GM19395 (cell line): ENCODE results near the gene ZNF350.
"Not testable (repeated sequence)": the region's sequence is repeated elsewhere in the genome, so short reads cannot be mapped to it uniquely, and the experiment has no call there.

Experiments
- ATAC-seq: cut with Tn5 transposase; IDR thresholded peaks from one replicate; pipeline ENCODE4 v1.9.1; 2021; ENCODE audit warnings: mild to moderate bottlenecking, moderate library complexity; ENCODE audit not compliant: unreplicated experiment

The ZNF350 gene

DNA sequence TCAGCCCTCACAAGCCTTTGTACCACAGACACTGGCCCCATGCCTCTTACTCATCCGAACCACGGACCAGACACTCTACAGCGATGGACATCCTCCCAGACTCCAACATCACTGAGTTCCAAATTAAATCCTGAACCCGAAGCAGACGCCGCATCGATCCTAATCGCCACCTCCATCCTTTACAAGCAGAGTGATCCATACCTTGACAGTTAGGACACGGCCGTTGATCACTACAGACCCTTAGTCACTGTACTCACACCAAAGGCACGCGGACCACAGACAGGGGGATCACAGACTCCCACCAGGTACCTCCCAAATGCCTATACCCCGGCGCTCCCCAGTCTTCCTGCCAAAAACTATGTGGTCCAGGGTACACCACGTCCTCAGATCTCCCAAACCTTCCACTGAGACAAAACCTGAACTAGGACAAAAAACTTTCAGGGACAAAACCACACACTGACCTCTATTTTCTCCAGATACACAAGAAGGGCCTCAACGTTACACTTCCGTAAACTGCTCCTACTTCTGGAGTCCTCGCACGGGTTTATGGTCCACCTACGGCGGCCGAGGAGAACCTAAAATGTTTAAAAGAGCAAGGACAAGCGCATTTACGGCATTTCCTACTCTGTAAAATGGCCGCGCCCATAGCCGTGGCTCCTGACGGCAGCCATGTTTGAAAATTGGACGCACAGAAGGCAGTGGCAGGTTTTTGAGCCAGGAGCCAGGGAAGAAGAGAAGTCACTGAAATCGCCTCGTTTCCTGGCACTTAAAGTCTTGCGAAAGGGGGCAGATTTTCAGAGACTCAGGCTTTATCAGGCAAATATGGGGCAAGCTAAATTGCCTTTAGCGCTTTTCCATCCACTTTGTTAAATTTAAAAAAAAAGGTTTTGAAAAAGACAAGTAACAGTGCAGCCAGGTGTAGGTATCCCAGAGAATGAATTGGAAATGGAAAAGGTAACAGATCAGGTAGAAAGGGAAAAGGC lies at the start of gene ZNF350:
TSS of gene ZNF350 (minus strand) at position 532 of the 983 bp plus-strand sequence. CDS start 12,480 bp downstream, outside the sequence.
- peak; percentile 90 for ATAC-seq

DNA sequence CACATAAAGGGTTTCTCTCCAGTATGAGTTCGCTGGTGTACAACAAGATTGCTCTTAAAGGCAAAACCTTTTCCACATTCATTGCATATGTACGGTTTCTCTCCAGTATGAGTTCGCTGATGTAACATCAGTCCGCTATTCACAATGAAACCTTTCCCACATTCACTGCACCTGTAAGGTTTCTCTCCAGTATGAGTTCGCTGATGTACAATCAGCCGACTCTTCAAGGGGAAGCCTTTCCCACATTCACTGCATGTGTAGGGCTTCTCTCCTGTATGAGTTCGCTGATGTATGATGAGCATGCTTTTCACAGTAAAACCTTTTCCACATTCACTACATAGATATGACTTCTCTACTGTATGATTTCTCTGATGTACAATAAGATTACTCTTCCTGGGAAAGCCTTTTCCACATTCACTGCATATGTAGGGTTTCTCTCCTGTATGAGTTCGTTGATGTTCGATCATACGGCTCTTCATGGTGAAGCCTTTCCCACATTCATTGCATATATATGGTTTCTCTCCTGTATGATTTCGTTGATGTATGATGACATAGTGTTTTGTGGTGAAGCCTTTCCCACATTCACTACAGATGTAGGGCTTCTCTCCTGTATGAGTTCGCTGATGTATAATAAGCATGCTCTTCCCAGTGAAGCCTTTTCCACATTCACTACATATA lies 47.5 kb upstream of the ZNF350 start:
- no peak for ATAC-seq

DNA sequence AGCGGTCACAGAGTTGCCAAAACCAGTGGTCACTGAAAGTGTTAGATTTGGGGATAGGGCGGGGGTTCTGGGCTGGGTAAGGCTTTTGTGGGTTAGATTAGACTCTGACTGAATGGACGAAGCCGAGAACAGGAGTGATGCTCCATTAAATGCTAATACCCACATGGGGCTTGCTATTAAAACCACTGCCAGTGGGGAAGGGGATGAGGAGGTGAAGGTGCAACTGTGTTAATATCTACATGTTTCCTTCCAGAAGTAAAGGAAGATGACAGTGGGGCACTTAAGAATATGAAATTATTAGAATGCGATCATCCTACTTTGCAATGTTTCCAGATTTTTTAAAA lies 42.1 kb upstream of the ZNF350 start:
- peak; percentile 26 for ATAC-seq

DNA sequence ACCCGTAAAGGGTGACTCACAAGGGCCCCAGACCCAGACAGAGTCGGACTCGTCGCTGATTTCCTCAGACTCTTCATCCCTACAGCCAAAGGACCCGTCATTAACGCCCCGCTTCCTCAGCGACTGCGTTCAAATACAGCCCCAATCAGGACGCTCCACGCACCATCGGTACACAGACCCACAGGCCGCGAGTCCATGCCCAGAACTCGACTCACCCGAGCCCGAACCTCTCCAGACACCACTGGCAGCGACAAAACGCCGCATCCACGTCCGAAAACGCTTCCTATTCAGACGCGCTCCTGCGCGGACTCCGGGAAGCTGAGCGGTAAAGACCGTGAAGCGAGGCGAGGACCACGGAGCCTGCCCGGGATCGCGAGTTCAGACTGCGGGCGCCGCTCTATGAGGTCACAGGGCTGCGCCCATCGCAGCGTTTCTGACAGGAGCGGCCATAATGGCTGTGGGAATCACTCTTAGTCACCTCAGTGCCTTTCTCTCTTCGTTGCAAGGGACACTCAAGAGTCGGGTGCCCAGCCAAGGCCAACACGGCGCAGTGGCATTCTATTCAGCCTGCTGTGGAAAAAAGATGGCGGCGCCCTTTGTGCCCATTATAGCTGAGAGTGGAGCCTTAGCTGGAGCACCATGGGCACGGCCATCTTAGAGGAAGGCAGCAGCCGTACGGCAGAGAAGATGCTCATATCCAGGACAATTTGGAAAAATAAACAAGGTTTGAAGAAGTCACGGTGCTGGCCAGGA lies 41.6 kb upstream of the ZNF350 start, which contains the start of gene ZNF614:
TSS of gene ZNF614 (minus strand) at position 353 of the 753 bp plus-strand sequence. CDS start 2,634 bp downstream, outside the sequence.
- peak; percentile 89 for ATAC-seq

DNA sequence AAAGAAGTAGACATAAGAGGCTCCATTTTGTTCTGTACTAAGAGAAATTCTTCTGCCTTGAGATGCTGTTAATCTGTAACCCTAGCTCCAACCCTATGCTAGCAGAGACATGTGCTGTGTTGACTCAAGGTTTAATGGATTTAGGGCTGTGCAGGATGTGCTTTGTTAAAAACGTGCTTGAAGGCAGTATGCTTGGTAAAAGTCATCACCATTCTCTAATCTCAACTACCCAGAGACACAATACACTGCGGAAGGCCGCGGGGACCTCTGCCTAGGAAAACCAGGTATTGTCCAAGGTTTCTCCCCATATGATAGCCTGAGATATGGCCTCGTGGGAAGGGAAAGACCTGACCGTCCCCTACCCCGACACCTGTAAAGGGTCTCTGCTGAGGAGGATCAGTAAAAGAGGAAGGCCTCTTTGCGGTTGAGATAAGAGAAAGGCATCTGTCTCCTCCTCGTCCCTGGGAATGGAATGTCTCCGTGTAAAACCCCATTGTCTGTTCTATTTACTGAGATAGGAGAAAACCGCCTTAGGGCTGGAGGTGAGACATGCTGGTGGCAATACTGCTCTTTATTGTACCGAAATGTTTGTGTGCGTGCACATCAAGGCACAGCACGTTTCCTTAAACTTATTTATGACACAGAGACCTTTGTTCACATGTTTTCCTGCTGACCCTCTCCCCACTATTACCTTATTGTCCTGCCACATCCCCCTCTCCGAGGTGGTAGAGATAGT lies 39.8 kb upstream of the ZNF350 start:
- not testable (repeated sequence) for ATAC-seq

DNA sequence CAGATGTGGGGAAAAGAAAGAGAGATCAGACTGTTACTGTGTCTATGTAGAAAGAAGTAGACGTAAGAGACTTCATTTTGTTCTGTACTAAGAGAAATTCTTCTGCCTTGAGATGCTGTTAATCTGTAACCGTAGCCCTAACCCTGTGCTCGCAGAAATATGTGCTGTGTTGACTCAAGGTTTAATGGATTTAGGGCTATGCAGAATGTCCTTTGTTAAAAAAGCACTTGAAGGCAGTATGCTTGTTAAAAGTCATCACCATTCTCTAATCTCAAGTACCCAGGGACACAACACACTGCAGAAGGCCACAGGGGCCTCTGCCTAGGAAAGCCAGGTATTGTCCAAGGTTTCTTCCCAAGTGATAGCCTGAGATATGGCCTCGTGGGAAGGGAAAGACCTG lies 37.8 kb upstream of the ZNF350 start:
- not testable (repeated sequence) for ATAC-seq

DNA sequence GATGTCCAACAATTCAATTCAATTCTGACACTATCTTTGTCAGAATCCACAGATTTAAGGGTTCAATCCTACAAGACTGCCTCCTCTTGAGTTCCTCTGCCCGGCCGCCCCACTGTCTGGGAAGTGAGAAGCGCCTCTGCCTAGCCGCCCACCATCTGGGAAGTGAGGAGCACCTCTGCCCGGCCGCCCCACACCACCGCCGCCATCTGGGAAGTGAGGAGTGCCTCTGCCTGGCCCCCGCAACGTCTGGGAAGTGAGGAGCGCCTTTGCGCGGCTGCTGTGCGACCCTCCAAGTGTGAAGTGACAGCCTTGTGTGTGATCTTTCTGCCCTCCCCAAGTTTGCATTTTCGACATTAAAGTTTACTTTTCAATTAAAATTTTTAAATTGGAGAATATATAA lies 35.6 kb upstream of the ZNF350 start:
- no peak for ATAC-seq

DNA sequence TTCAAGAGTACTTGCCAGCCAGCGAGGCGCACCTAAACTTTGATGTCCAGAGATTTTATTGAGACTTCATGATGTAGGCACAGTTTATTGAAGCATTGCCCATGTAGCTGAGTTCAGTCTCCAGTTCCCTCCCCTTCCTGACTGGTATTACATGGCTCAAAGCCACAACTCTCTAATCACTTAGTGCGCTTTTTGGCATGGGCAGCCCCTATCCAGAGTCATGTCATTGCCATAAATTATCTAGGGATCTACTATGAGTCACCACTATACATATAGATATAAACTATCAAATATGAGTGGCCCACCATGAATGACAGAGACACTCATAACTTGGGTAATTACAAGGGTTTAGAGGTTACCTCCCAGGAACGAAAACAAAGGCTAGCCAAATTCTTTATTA lies 33.9 kb upstream of the ZNF350 start:
- ATAC-seq: no peak

DNA sequence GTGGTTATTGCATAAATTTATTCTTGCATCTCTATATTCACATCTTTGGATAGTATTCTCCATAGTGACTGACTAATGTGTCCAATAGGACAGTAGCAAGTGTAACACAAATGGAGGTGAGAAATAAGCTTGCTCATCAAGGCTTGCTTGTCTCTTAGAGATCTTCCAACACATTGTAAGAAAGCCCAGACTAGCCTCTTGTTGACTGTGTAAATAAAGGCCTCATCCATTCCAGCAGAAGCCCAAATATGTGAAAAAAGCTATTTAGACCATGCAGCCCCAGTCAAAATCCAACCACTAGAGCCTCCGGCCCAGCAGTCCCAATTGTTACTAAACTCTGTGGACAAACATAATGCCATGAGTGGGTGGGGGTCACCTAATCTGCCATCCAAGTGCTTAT lies 24.0 kb upstream of the ZNF350 start:
- ATAC-seq: no peak

DNA sequence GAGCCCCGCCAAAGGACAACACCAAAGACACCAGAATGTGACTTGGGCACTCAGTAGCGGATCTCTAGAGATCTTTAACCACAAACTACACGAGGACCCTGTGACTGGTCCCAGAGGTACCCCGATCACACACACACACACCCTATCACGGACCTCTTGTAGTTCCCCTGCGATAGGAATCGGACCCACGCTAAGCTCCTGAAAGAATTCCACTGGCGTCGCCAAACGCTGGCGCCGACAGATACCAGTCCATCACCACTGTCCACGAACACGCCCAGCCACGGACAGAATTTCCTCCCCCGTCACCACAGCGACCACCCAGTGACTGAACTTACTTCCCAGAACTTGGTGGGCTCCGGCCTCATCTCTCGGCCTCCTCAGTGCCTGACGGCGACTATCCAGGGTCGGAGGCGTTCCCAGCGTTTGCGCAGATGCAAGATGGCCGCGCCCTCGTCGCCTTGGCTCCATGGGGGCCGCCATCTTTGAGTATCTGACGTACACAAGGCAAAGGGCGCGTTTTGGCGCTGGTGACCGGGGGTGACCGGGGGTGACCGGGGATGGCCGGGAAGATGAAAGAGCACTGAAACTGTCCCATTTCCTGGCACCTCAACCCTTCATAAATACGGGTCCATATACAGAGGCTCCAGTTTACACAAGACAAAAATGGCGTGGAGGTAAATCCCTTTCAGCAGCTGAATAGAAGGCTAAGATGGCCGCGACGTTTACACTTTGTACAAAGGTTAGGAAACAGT lies 21.3 kb upstream of the ZNF350 start, which contains the start of gene ZNF615:
TSS of gene ZNF615 (minus strand) at position 406 of the 752 bp plus-strand sequence. CDS start 4,500 bp downstream, outside the sequence.
- ATAC-seq: peak; percentile 91

DNA sequence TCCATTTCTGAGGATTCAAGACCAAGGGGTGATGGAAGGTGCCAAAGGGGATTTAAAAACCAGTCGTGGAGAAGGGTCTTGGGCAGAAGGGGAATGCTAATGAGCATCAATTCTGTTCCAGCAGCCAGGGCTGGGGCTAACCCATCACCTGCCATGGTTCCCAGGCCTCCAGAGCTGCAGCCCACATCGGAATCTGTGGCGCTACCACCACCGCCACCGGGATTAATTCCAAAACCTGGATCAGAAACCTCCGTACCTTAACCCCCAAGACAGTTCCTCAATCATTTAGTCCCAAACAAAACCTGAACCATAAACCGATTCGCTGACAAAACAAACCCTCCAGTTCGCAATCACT lies 20.8 kb upstream of the ZNF350 start:
- ATAC-seq: peak; percentile 16

DNA sequence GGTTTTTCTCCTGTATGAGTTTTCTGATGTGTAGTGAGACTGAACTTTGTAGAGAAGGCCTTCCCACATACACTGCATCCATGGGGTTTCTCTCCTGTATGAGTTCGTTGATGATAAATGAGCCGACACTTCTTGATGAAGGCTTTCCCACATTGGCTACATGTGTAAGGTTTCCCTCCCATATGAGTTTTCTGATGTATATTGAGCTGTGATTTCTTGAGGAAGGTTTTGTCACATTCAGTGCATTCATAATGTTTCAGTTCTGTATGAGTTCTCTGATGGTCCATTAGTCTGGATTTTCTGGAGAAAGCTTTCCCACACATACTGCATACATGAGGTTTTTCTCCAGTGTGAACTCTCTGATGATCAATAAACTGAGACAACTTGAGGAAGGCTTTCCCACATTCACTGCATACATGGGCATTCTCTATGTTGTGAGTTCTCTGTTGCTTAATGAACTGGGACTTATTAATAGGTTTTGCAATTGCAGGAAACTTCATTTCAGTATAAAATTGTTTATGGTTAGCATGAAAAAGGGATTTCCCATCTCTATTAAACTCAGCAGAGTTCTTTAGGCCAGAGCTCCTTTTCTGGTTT lies 7.5 kb upstream of the ZNF350 start:
- ATAC-seq: no peak

DNA sequence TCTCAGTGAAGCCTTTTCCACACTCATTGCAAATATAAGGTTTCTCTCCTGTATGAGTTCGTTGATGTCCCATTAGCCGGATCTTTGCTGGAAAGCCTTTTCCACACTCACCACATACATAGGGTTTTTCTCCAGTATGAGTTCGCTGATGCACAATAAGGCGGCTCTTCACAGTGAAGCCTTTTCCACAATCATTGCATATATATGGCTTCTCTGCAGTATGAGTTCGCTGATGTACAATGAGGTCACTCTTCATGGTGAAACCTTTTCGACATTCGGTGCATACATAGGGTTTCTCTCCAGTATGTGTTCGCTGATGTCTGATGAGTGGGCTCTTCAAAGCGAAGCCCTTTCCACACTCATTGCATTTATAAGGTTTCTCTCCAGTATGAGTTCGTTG lies 6.8 kb upstream of the ZNF350 start:
- ATAC-seq: no peak

DNA sequence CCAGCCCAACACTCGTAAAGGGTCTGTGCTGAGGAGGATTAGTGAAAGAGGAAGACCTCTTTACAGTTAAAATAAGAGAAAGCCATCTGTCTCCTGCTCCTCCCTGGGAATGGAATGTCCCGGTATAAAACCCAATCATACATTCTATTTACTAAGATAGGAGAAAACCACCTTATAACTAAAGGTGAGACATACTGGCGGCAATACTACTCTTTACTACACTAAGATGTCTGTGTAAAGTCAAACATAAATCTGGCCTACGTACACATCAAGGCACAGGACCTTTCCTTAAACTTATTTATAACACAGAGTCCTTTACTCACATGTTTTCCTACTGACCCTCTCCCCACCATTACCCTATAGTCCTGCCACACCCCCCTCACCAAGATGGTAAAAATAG lies 3.3 kb downstream of the ZNF350 start:
- ATAC-seq: no peak

DNA sequence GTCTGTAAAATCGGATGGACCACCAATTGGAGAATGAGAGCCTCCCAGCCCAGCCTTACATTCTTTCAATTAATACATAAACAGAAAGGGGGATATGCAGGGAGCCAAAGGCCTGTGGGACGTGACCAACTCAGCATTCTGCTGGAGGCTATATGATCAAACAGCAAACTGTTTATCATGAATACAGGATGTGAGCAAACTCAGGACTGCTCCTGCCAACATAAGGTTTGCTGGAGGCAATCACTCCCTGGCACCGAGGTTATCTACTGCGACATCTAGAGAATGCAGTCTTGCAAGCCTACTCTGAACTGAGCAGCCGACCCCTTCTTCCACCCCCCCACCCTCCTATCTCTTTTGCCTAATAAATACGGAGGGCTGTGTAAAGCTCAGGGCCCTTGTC lies 5.7 kb downstream of the ZNF350 start:
- ATAC-seq: not testable (repeated sequence)

DNA sequence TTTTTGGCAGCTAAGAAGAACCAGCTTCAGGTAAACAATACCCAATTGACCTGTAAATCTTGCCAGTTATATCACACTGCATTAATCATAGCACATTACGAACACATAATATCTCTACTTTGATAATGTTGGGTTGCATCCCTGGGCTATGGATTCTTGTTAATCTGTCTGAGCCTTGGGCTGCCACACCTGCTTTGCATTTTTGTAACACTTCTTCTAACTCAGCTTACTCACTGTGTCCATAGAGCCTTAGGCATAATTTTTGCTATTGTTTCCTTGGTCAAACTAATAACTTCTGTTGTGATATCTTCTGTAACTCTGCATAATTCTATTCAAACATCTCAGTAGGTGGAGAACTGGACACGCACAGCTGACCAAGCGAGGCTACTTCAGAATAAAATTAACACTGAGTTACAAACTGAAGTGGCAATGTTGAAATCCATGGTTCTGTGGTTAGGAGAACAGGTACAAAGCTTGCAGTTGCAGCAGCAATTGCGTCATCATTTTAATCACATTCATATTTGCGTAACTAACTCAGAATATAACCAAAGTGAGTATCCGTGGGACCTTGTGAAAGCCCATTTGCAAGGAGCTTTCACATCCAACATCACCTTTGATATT lies 6.4 kb downstream of the ZNF350 start:
- ATAC-seq: no peak

DNA sequence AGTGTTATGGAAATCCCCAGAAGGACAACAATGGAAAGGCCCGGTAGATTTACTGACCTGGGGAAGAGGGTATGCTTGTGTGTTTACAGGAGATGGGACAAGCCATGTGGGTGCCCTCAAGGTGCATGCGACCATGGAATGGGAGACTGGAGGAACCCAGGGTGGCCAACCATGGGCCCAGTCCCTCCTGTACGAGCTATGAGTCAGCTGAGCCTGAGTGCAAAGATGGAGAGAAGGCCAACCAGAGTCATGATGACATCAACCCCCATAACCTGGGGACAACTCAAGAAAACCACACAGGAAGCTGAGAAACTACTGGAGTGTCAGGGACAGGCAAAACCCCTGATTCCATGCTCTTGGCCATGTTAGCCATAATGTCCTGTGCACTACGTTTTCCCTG lies 7.8 kb downstream of the ZNF350 start:
- ATAC-seq: no peak

DNA sequence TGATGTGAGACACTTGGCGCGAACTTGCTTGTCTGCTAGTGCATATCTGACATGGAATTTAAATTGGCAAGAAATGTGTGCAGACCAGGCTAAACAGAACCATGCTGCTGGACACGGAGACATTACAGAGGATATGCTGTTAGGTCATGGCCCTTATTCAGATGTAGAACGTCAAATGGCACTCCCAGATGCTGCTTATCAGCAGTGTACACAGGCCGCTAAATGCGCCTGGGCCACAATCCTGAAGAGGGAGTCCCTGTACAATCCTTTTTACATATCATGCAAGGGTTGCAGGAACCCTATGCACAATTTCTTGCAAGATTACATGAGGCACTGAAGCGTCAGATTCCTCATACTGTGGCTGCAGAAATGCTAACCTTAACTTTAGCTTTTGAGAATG lies 9.3 kb downstream of the ZNF350 start:
- ATAC-seq: no peak

DNA sequence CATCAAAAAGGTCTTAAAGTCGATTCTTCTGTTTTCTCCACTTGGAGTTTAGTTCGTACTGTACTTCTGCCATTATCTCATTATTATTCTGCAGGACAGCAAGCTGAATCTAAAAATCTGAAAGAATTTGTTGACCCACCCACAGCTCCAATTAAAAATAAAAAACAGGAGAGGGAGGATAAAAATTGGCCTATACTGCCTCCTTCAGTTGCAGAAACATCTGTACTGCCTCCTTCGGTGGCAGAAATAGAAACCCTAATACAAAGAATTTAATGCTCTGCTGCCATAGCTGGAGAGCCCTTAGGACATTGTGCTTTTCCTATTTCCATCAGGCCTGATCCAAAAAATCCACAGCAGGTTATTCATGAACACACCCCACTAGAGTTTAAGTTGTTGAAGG lies 9.8 kb downstream of the ZNF350 start:
- no peak for ATAC-seq
